ENCODE data around the gene YWHAH. TPM values are rescaled to one million over a fixed set of nuclear protein-coding genes. Genes with fewer than 3 reads are reported as not detected.

Gene YWHAH
- total RNA-seq, 1 donor from 2014 or later, result 250 TPM

GRCh38 chr22:31933816-31934482 lies 10.4 kb upstream of the YWHAH start:
- Mint-ChIP-seq H3K27me3 (ENCODE audit: unreplicated experiment) (peaks cover 2% of the 10 kb centered on the region), H3K36me3 (ENCODE audit: unreplicated experiment) (no peaks in the 10 kb centered on the region), H3K4me3 (ENCODE audit: unreplicated experiment) (no peak overlapping the region), H3K4me1 (ENCODE audit: low read depth, unreplicated experiment) (peaks cover 8% of the 10 kb centered on the region), H3K27ac (ENCODE audit: unreplicated experiment) (peak overlapping the region; percentile 22), H3K9me3 (ENCODE audit: unreplicated experiment) (peaks cover 2% of the 10 kb centered on the region)
- no peak for TF ChIP-seq CTCF (IDR thresholded peaks at IDR 0.05; ENCODE audit: partially characterized antibody, unreplicated experiment)
- peak; percentile 47 for DNase-seq

GRCh38 chr22:31935961-31936635 lies 8.2 kb upstream of the YWHAH start:
- Mint-ChIP-seq H3K4me3 (ENCODE audit: unreplicated experiment) (no peak overlapping the region), H3K4me1 (ENCODE audit: low read depth, unreplicated experiment) (peaks cover 5% of the 10 kb centered on the region), H3K9me3 (ENCODE audit: unreplicated experiment) (no peaks in the 10 kb centered on the region), H3K27me3 (ENCODE audit: unreplicated experiment) (peaks cover 7% of the 10 kb centered on the region), H3K27ac (ENCODE audit: unreplicated experiment) (no peak overlapping the region), H3K36me3 (ENCODE audit: unreplicated experiment) (no peaks in the 10 kb centered on the region)
- no peak for TF ChIP-seq CTCF (IDR thresholded peaks at IDR 0.05; ENCODE audit: partially characterized antibody, unreplicated experiment)
- DNase-seq, result no peak

- Mint-ChIP-seq H3K4me1 (ENCODE audit: low read depth, unreplicated experiment) (peaks cover 5% of the 10 kb centered on the region), H3K9me3 (ENCODE audit: unreplicated experiment) (no peaks in the 10 kb centered on the region), H3K4me3 (ENCODE audit: unreplicated experiment) (no peak overlapping the region), H3K36me3 (ENCODE audit: unreplicated experiment) (no peaks in the 10 kb centered on the region), H3K27me3 (ENCODE audit: unreplicated experiment) (peaks cover 5% of the 10 kb centered on the region), H3K27ac (ENCODE audit: unreplicated experiment) (no peak overlapping the region)
- TF ChIP-seq CTCF (IDR thresholded peaks at IDR 0.05; ENCODE audit: partially characterized antibody, unreplicated experiment), result no peak
- DNase-seq, result no peak
These were observed 7.0 kb upstream of the YWHAH start for GRCh38 chr22:31937341-31937740.

GRCh38 chr22:31938296-31938695 lies 6.0 kb upstream of the YWHAH start:
- peaks cover 5% of the 10 kb centered on the region for H3K27me3 Mint-ChIP-seq (ENCODE audit: unreplicated experiment)
- no peak for DNase-seq
- H3K4me1 Mint-ChIP-seq (ENCODE audit: low read depth, unreplicated experiment), result peaks cover 5% of the 10 kb centered on the region
- TF ChIP-seq CTCF (IDR thresholded peaks at IDR 0.05; ENCODE audit: partially characterized antibody, unreplicated experiment), result no peak
- H3K4me3 Mint-ChIP-seq (ENCODE audit: unreplicated experiment), result no peak overlapping the region
- no peak overlapping the region for H3K27ac Mint-ChIP-seq (ENCODE audit: unreplicated experiment)
- H3K36me3 Mint-ChIP-seq (ENCODE audit: unreplicated experiment), result no peaks in the 10 kb centered on the region
- H3K9me3 Mint-ChIP-seq (ENCODE audit: unreplicated experiment), result peaks cover 2% of the 10 kb centered on the region

GRCh38 chr22:31940506-31940905 lies 3.8 kb upstream of the YWHAH start:
- no peak for DNase-seq

More at GRCh38 chr22:31940506-31940905, 3.8 kb upstream of the YWHAH start:
- Mint-ChIP-seq H3K27me3 (ENCODE audit: unreplicated experiment) (peaks cover 5% of the 10 kb centered on the region), H3K9me3 (ENCODE audit: unreplicated experiment) (peaks cover 2% of the 10 kb centered on the region), H3K36me3 (ENCODE audit: unreplicated experiment) (no peaks in the 10 kb centered on the region), H3K27ac (ENCODE audit: unreplicated experiment) (no peak overlapping the region), H3K4me1 (ENCODE audit: low read depth, unreplicated experiment) (peaks cover 5% of the 10 kb centered on the region), H3K4me3 (ENCODE audit: unreplicated experiment) (no peak overlapping the region)
- TF ChIP-seq CTCF (IDR thresholded peaks at IDR 0.05; ENCODE audit: partially characterized antibody, unreplicated experiment), result no peak
